ENCODE measurements around the gene IPO13.

GRCh38 chr1:43993206-43993914 is 46.6 kb downstream of the IPO13 start:
- TF ChIP-seq CTCF (IDR thresholded peaks at IDR 0.05): no peak
- TF ChIP-seq EP300 (IDR thresholded peaks at IDR 0.05): no peak
